H9 (cell line): Measurements from ENCODE around the gene RIC1. TPM values are rescaled to one million over a fixed set of nuclear protein-coding genes. Genes with fewer than 3 reads are reported as not detected.

Source experiments
- DNase-seq: peaks from one replicate; pipeline ENCODE4 v3.0.0-alpha.2; 2017
- H2AFZ ChIP-seq: one replicate; pipeline ENCODE4 v1.6.1; 2013; ENCODE audit warnings: mild to moderate bottlenecking, low read length, control low read depth, moderate library complexity
- H2AK5ac ChIP-seq: 2 replicates; pipeline ENCODE4 v1.6.1; 2013; ENCODE audit warnings: low read length, control low read depth, mixed read lengths; ENCODE audit not compliant: insufficient read length
- H2BK120ac ChIP-seq: one replicate; pipeline ENCODE4 v1.6.1; 2013; ENCODE audit warnings: low read depth, mild to moderate bottlenecking, low read length, control low read depth, inconsistent platforms; ENCODE audit not compliant: poor library complexity, severe bottlenecking
- H2BK12ac ChIP-seq: 2 replicates; pipeline ENCODE4 v1.6.1; 2013; ENCODE audit warnings: low read length, control low read depth, mixed read lengths, low read depth; ENCODE audit not compliant: insufficient read length
- H2BK15ac ChIP-seq: 2 replicates; pipeline ENCODE4 v1.6.1; 2013; ENCODE audit warnings: low read depth, low read length, control low read depth
- H2BK20ac ChIP-seq: one replicate; pipeline ENCODE4 v1.6.1; 2013; ENCODE audit warnings: low read depth, mild to moderate bottlenecking, low read length, control low read depth, inconsistent platforms; ENCODE audit not compliant: poor library complexity, severe bottlenecking
- H2BK5ac ChIP-seq: 2 replicates; pipeline ENCODE4 v1.6.1; 2013; ENCODE audit warnings: low read length, control low read depth, mixed read lengths; ENCODE audit not compliant: insufficient read length
- H3K14ac ChIP-seq: 2 replicates; pipeline ENCODE4 v1.6.1; 2013; ENCODE audit warnings: low read length, control low read depth; ENCODE audit not compliant: insufficient read depth
- H3K18ac ChIP-seq: 2 replicates; pipeline ENCODE4 v1.6.1; 2013; ENCODE audit warnings: low read depth, mild to moderate bottlenecking, mixed read lengths, low read length, control low read depth; ENCODE audit not compliant: insufficient read length
- H3K23ac ChIP-seq: 2 replicates; pipeline ENCODE4 v1.6.1; 2013; ENCODE audit warnings: low read length, control low read depth, mixed read lengths, low read depth; ENCODE audit not compliant: insufficient read length
- H3K23me2 ChIP-seq: 2 replicates; pipeline ENCODE4 v1.6.1; 2013; ENCODE audit warnings: low read depth, mild to moderate bottlenecking, mixed read lengths, low read length, control low read depth; ENCODE audit not compliant: insufficient read length, poor library complexity, severe bottlenecking
- H3K27ac ChIP-seq: 2 replicates; pipeline ENCODE4 v1.5.1; 2013; ENCODE audit warnings: low read length, control low read depth, mixed read lengths, low read depth; ENCODE audit not compliant: insufficient read length
- H3K27me3 ChIP-seq: 2 replicates; pipeline ENCODE4 v1.6.1; 2013; ENCODE audit warnings: low read length, control low read depth, inconsistent platforms; ENCODE audit not compliant: insufficient read depth
- H3K4ac ChIP-seq: 2 replicates; pipeline ENCODE4 v1.6.1; 2013; ENCODE audit warnings: low read depth, mild to moderate bottlenecking, control low read depth, inconsistent platforms, low read length, moderate library complexity
- H3K4me1 ChIP-seq: 2 replicates; pipeline ENCODE4 v1.6.1; 2013; ENCODE audit warnings: low read length, control low read depth, inconsistent platforms; ENCODE audit not compliant: insufficient read depth
- H3K4me2 ChIP-seq: 2 replicates; pipeline ENCODE4 v1.6.1; 2013; ENCODE audit warnings: low read length, control low read depth, mixed read lengths; ENCODE audit not compliant: insufficient read length, insufficient read depth
- H3K56ac ChIP-seq: 2 replicates; pipeline ENCODE4 v1.6.1; 2013; ENCODE audit warnings: low read depth, mild to moderate bottlenecking, mixed read lengths, low read length, control low read depth; ENCODE audit not compliant: insufficient read length
- H3K79me1 ChIP-seq: 2 replicates; pipeline ENCODE4 v1.6.1; 2013; ENCODE audit warnings: low read depth, mild to moderate bottlenecking, moderate library complexity, low read length, control low read depth, inconsistent platforms; ENCODE audit not compliant: insufficient read depth, poor library complexity, severe bottlenecking
- H3K79me2 ChIP-seq: 2 replicates; pipeline ENCODE4 v1.6.1; 2013; ENCODE audit warnings: low read length, control low read depth, inconsistent platforms; ENCODE audit not compliant: insufficient read depth
- H3K9ac ChIP-seq: 2 replicates; pipeline ENCODE4 v1.6.1; 2013; ENCODE audit warnings: low read length, control low read depth, mixed read lengths; ENCODE audit not compliant: insufficient read length; ENCODE audit errors: extremely low read depth
- H3K9me3 ChIP-seq: one replicate; pipeline ENCODE4 v1.6.1; 2013; ENCODE audit warnings: low read depth, low read length, inconsistent platforms; ENCODE audit not compliant: control insufficient read depth
- H3T11ph ChIP-seq: one replicate; pipeline ENCODE4 v1.6.1; 2013; ENCODE audit warnings: mild to moderate bottlenecking, low read length, control low read depth, inconsistent platforms
- H4K20me1 ChIP-seq: one replicate; pipeline ENCODE4 v1.6.1; 2013; ENCODE audit not compliant: control insufficient read depth, insufficient read length, insufficient read depth
- H4K5ac ChIP-seq: 2 replicates; pipeline ENCODE4 v1.6.1; 2013; ENCODE audit warnings: low read depth, mild to moderate bottlenecking, mixed read lengths, low read length, control low read depth; ENCODE audit not compliant: insufficient read length
- H4K8ac ChIP-seq: replicated peaks from 2 replicates; pipeline ENCODE4 v1.6.1; 2013; ENCODE audit warnings: low read length, control low read depth, mixed read lengths, low read depth; ENCODE audit not compliant: insufficient read length
- H4K91ac ChIP-seq: 2 replicates; pipeline ENCODE4 v1.6.1; 2013; ENCODE audit warnings: low read depth, mild to moderate bottlenecking, moderate library complexity, mixed read lengths, low read length, control low read depth; ENCODE audit not compliant: insufficient read length
- H3K27ac Mint-ChIP-seq, 3 experiments: 2 replicates in 2 of 3; 3 replicates in 1 of 3; pipeline ENCODE4 v1.8.0; 2020 to 2021; ENCODE audit warnings: mixed read lengths in 3 of 3, mild to moderate bottlenecking in 1 of 3, moderate library complexity in 1 of 3
- H3K27me3 Mint-ChIP-seq: 2 replicates; pipeline ENCODE4 v1.8.0; 2021; ENCODE audit warnings: low read depth, mild to moderate bottlenecking, moderate library complexity, mixed read lengths
- H3K36me3 Mint-ChIP-seq, 3 experiments: 2 replicates in 2 of 3; 3 replicates in 1 of 3; pipeline ENCODE4 v1.8.0; 2020 to 2021; ENCODE audit warnings: low read depth in 3 of 3, mixed read lengths in 3 of 3; ENCODE audit not compliant: insufficient read depth in 1 of 3
- H3K4me1 Mint-ChIP-seq, 2 experiments: 2 replicates each; pipeline ENCODE4 v1.8.0; 2020; ENCODE audit warnings: mixed read lengths in 2 of 2
- H3K4me3 Mint-ChIP-seq, 2 experiments: 2 replicates in 1 of 2; 3 replicates in 1 of 2; pipeline ENCODE4 v1.8.0; 2020 to 2021; ENCODE audit warnings: mild to moderate bottlenecking in 2 of 2, mixed read lengths in 2 of 2, moderate library complexity in 1 of 2
- H3K9me3 Mint-ChIP-seq, 2 experiments: 2 replicates in 1 of 2; 3 replicates in 1 of 2; pipeline ENCODE4 v1.8.0; 2020; ENCODE audit warnings: mild to moderate bottlenecking in 2 of 2, mixed read lengths in 2 of 2, moderate library complexity in 1 of 2
- CTCF ChIP-seq: fragments of 200-600 bp; sonication (generic); conservative IDR thresholded peaks from 3 replicates; pipeline ENCODE4 v1.8.0; 2021; ENCODE audit warnings: antibody characterized with exemption, mild to moderate bottlenecking
- WGBS: extraction: QIAGEN DNeasy Blood & Tissue Kit; methylation state at CpG from one replicate; pipeline ENCODE4 v1.1.7; 2013; ENCODE audit warnings: missing lambda C conversion rate, low lambda C conversion rate, mixed read lengths; ENCODE audit not compliant: insufficient read length; ENCODE audit errors: extremely low coverage; 5-methylcytosine and 5-hydroxymethylcytosine counted together
- total RNA-seq: library from RNA; stranded (reverse); gene quantifications from 2 replicates; pipeline ENCODE4 v1.2.1, GENCODE V29; 2021

The RIC1 gene
- total RNA-seq, 1 experiment from 2014 or later = 13.7 TPM

- H3K27ac Mint-ChIP-seq = no peak overlapping the region
- Histone ChIP-seq H2BK120ac (no peak overlapping the region), H2BK15ac (no peak overlapping the region)
These were observed 172.2 kb downstream of the RIC1 start for GRCh38 chr9:5800969-5801738.

More at GRCh38 chr9:5800969-5801738, 172.2 kb downstream of the RIC1 start:
- H4K5ac ChIP-seq = no peak overlapping the region
- H3K4me2 ChIP-seq = no peak overlapping the region
- H3K14ac ChIP-seq = no peak overlapping the region
- no peaks in the 10 kb centered on the region for H3K9me3 ChIP-seq
- H3K4me1 ChIP-seq = no peaks in the 10 kb centered on the region
- H3K4me1 Mint-ChIP-seq = no peaks in the 10 kb centered on the region
- no peak overlapping the region for H4K8ac ChIP-seq
- no peak overlapping the region for H2BK5ac ChIP-seq
- H4K91ac ChIP-seq = no peak overlapping the region
- H2AFZ ChIP-seq = no peak overlapping the region
- no peak overlapping the region for H2BK20ac ChIP-seq
- H3K18ac ChIP-seq = no peak overlapping the region
- H3T11ph ChIP-seq = no peak overlapping the region
- H3K9me3 Mint-ChIP-seq = no peaks in the 10 kb centered on the region
- H3K36me3 Mint-ChIP-seq = peaks cover 0 to 10% (median 6%) of the 10 kb centered on the region in 3 experiments; a peak in 4 of 7 replicates
- no peaks in the 10 kb centered on the region for H3K27me3 Mint-ChIP-seq
- no peak overlapping the region for H3K4ac ChIP-seq
- H3K56ac ChIP-seq = no peak overlapping the region
- WGBS = no CpG with 5 or more reads among the region's 4 CpGs
- no peak overlapping the region for H2AK5ac ChIP-seq
- H3K4me3 Mint-ChIP-seq = no peak overlapping the region
- no peaks in the 10 kb centered on the region for H3K23me2 ChIP-seq
- H3K79me1 ChIP-seq = no peaks in the 10 kb centered on the region
- no peak overlapping the region for H3K9ac ChIP-seq
- no peak for DNase-seq
- no peak overlapping the region for H3K23ac ChIP-seq
- no peaks in the 10 kb centered on the region for H3K79me2 ChIP-seq
- no peaks in the 10 kb centered on the region for H3K27me3 ChIP-seq
- TF ChIP-seq CTCF = no peak
- H4K20me1 ChIP-seq = no peaks in the 10 kb centered on the region
- no peak overlapping the region for H3K27ac ChIP-seq
- H2BK12ac ChIP-seq = no peak overlapping the region
